Urinary bladder (tissue), 4 donors: ENCODE measurements around the gene TNNT1. TPM values are rescaled to one million over a fixed set of nuclear protein-coding genes. Genes with fewer than 3 reads are reported as not detected.

ENCODE experiments used
- DNase-seq: peaks from one replicate; pipeline ENCODE4 v3.0.0-alpha.2; 2015; ENCODE audit errors: extremely low spot score
- H3K27ac ChIP-seq: one replicate; pipeline ENCODE4 v1.5.1; 2013; ENCODE audit warnings: low read depth, mild to moderate bottlenecking, moderate library complexity
- H3K36me3 ChIP-seq: one replicate; pipeline ENCODE4 v1.6.1; 2013; ENCODE audit warnings: mild to moderate bottlenecking, moderate library complexity; ENCODE audit not compliant: insufficient read depth
- H3K4me1 ChIP-seq: one replicate; pipeline ENCODE4 v1.6.1; 2013; ENCODE audit warnings: mild to moderate bottlenecking, moderate library complexity; ENCODE audit not compliant: insufficient read depth
- H3K4me3 ChIP-seq: one replicate; pipeline ENCODE4 v1.5.1; 2013; ENCODE audit warnings: low read depth, low read length
- WGBS: extraction: QIAGEN DNeasy Blood & Tissue Kit; methylation state at CpG from one replicate; pipeline ENCODE4 v1.1.7; 2013; 5-methylcytosine and 5-hydroxymethylcytosine counted together
- polyA plus RNA-seq: library from polyadenylated mRNA; stranded (reverse); fragments of 200-250 nt; gene quantifications from one replicate; pipeline ENCODE4 v1.2.3, GENCODE V29; 2013
- total RNA-seq: library from RNA; depleted of rRNA; stranded (reverse); fragments of >200 nt; gene quantifications from one replicate; pipeline ENCODE4 v1.2.3, GENCODE V29; 2014
- donor health status: healthy with polysubstance abuse.
- donor health status: healthy.

The TNNT1 gene
- total and polyA plus RNA-seq, 2 donors, result 47.2 TPM; not detected in 1

GRCh38 chr19:55101261-55101660 is 47.7 kb downstream of the TNNT1 start:
- no peak overlapping the region for H3K27ac ChIP-seq
- no peak for DNase-seq
- H3K36me3 ChIP-seq, result peaks cover 2% of the 10 kb centered on the region
- 93% methylated on average over 10 of the region's 10 CpGs for WGBS
- H3K4me1 ChIP-seq, result no peaks in the 10 kb centered on the region
- H3K4me3 ChIP-seq, result no peak overlapping the region

- WGBS, result 78% methylated on average over 27 of the region's 27 CpGs
- Histone ChIP-seq H3K27ac (no peak overlapping the region), H3K36me3 (peaks cover 7% of the 10 kb centered on the region), H3K4me1 (no peaks in the 10 kb centered on the region), H3K4me3 (no peak overlapping the region)
- no peak for DNase-seq
These were observed 49.2 kb downstream of the TNNT1 start for GRCh38 chr19:55099557-55100506.

GRCh38 chr19:55098716-55099556 is 50.1 kb downstream of the TNNT1 start:
- DNase-seq, result no peak
- Histone ChIP-seq H3K4me1 (no peaks in the 10 kb centered on the region), H3K36me3 (peaks cover 11% of the 10 kb centered on the region), H3K27ac (no peak overlapping the region), H3K4me3 (no peak overlapping the region)
- WGBS, result 88% methylated on average over 27 of the region's 27 CpGs

- WGBS, result 90% methylated on average over 23 of the region's 23 CpGs
- H3K27ac ChIP-seq, result no peak overlapping the region
These were observed 50.9 kb downstream of the TNNT1 start for GRCh38 chr19:55097864-55098715.

GRCh38 chr19:55096061-55096701 is 52.8 kb downstream of the TNNT1 start:
- no peak overlapping the region for H3K27ac ChIP-seq
- WGBS, result 76% methylated on average over 23 of the region's 23 CpGs
- peaks cover 8% of the 10 kb centered on the region for H3K36me3 ChIP-seq
- no peaks in the 10 kb centered on the region for H3K4me1 ChIP-seq
- no peak overlapping the region for H3K4me3 ChIP-seq
- DNase-seq, result no peak

More at GRCh38 chr19:55097864-55098715, 50.9 kb downstream of the TNNT1 start:
- DNase-seq, result no peak
- Histone ChIP-seq H3K4me3 (no peak overlapping the region), H3K36me3 (peaks cover 8% of the 10 kb centered on the region), H3K4me1 (no peaks in the 10 kb centered on the region)

- WGBS, result 85% methylated on average over 23 of the region's 23 CpGs
- H3K4me3 ChIP-seq, result no peak overlapping the region
- no peak overlapping the region for H3K27ac ChIP-seq
- H3K4me1 ChIP-seq, result no peaks in the 10 kb centered on the region
- H3K36me3 ChIP-seq, result peaks cover 11% of the 10 kb centered on the region
- DNase-seq, result no peak
These were observed 53.5 kb downstream of the TNNT1 start for GRCh38 chr19:55095260-55096060.

- Histone ChIP-seq H3K36me3 (peaks cover 11% of the 10 kb centered on the region), H3K4me1 (no peaks in the 10 kb centered on the region), H3K27ac (no peak overlapping the region), H3K4me3 (no peak overlapping the region)
- 83% methylated on average over 32 of the region's 32 CpGs for WGBS
- no peak for DNase-seq
These were observed 54.3 kb downstream of the TNNT1 start for GRCh38 chr19:55094456-55095259.

GRCh38 chr19:55092423-55093318 is 56.3 kb downstream of the TNNT1 start:
- no peak for DNase-seq
- H3K27ac ChIP-seq, result no peak overlapping the region
- no peak overlapping the region for H3K4me3 ChIP-seq
- 83% methylated on average over 49 of the region's 49 CpGs for WGBS
- peaks cover 11% of the 10 kb centered on the region for H3K36me3 ChIP-seq
- no peaks in the 10 kb centered on the region for H3K4me1 ChIP-seq

GRCh38 chr19:55091955-55092354 is 57.1 kb downstream of the TNNT1 start:
- no peak overlapping the region for H3K27ac ChIP-seq
- no peak for DNase-seq
- H3K4me3 ChIP-seq, result no peak overlapping the region
- 80% methylated on average over 27 of the region's 27 CpGs for WGBS
- H3K4me1 ChIP-seq, result no peaks in the 10 kb centered on the region
- H3K36me3 ChIP-seq, result peaks cover 11% of the 10 kb centered on the region

- no peaks in the 10 kb centered on the region for H3K4me1 ChIP-seq
- no peak for DNase-seq
- peaks cover 11% of the 10 kb centered on the region for H3K36me3 ChIP-seq
- no peak overlapping the region for H3K27ac ChIP-seq
- 89% methylated on average over 32 of the region's 32 CpGs for whole genome bisulfite sequencing
- H3K4me3 ChIP-seq, result no peak overlapping the region
These were observed 57.7 kb downstream of the TNNT1 start for GRCh38 chr19:55091126-55091910.
